GM13976 (cell line): ENCODE data around the gene DLD.

ENCODE experiments used
- DNase-seq: peaks from one replicate; pipeline ENCODE4 v3.0.0; 2012; ENCODE audit warnings: low spot score
- in situ Hi-C: fragments of 300-500 bp; cut with MboI; formaldehyde crosslinking; loops from one replicate; pipeline ENCODE4 v1.12.0; 2022; ENCODE audit warnings: low sequenced_read_pairs, mixed read lengths, inconsistent platforms; ENCODE audit not compliant: unreplicated experiment
- TF ChIP-seq, protein P1 (sequence below): IDR thresholded peaks from 2 replicates; pipeline ENCODE4 v1.5.1; 2012; ENCODE audit warnings: borderline replicate concordance, mild to moderate bottlenecking; ENCODE audit not compliant: insufficient read depth; ENCODE audit errors: extremely low read depth, missing control alignments, control extremely low read depth

Gene DLD

DNA sequence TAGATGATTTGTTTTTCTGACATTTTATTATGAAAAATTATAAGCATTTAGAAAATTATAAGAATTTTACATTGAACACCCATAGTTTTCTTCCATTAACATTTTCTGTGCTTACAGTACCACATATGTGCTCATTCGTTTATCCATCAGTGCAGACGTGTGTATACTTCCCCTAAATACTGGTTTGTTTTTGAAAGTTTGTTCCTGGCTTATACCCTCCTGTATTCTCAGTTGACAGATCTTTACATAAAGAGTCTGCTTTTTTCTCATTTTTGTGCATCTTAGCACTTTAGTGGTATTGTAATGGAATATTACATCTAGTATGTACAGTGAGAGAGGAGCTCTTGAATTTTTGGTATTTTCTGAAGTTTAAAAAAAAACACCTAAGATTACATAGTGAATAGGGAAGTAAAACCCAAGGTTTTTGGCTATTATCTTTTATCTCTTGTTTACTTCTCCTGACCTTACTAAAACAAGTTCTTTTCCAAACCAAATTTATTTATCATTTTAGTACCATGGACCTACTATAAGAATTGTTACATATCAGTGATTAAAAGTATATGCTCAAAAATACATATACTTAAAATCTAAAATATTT lies 8.1 kb downstream of the DLD start:
- no peak for DNase-seq
- in situ Hi-C loops: no loop called here
- TF ChIP-seq, protein P1, sequence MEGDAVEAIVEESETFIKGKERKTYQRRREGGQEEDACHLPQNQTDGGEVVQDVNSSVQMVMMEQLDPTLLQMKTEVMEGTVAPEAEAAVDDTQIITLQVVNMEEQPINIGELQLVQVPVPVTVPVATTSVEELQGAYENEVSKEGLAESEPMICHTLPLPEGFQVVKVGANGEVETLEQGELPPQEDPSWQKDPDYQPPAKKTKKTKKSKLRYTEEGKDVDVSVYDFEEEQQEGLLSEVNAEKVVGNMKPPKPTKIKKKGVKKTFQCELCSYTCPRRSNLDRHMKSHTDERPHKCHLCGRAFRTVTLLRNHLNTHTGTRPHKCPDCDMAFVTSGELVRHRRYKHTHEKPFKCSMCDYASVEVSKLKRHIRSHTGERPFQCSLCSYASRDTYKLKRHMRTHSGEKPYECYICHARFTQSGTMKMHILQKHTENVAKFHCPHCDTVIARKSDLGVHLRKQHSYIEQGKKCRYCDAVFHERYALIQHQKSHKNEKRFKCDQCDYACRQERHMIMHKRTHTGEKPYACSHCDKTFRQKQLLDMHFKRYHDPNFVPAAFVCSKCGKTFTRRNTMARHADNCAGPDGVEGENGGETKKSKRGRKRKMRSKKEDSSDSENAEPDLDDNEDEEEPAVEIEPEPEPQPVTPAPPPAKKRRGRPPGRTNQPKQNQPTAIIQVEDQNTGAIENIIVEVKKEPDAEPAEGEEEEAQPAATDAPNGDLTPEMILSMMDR: no peak

DNA sequence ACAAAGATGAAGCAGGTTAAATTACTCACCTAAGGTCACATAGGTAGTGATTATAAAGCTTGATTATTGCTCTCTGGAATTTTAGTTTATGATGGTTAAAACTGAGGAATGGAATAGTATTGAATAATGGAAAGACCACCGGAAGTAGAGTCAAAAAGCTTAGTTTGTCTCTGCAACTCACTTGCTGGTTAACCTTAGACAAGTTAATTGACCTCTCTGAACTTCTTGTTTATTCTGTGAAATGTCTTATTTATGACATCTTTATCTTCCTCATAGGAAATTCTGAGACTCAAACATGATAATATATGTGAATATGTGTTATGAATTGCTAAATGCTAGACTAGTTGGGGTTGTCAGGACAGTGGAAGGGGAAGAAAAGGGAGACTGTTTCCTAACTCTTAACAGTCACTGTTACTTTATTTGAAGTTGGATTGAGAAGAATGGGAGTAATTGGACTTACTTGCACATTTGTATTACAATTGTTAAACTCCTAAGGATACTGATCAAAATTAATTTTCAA lies 9.6 kb downstream of the DLD start:
- DNase-seq: no peak
- in situ Hi-C loops: no loop called here
- TF ChIP-seq, protein P1: no peak

DNA sequence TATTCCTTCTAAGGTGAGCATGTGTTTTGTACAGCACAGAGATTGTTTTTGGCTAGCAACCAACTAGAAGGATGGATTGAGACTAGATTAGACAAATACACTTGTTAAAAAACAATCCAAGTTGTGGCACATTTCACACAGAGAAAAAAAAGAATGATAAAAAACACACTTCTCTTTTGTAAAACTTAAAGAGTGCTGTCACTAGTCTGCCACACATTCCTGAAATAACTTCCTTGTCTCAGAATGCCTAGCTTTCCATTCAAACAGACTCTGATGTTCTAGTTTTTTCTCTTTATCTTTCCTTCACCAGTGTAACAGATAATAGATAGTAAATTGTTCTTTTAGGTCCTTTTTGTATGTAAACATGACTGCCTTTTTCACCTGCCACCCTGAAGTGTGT lies 11.4 kb downstream of the DLD start:
- no peak for DNase-seq
- in situ Hi-C loops: no loop called here
- TF ChIP-seq, protein P1: no peak

DNA sequence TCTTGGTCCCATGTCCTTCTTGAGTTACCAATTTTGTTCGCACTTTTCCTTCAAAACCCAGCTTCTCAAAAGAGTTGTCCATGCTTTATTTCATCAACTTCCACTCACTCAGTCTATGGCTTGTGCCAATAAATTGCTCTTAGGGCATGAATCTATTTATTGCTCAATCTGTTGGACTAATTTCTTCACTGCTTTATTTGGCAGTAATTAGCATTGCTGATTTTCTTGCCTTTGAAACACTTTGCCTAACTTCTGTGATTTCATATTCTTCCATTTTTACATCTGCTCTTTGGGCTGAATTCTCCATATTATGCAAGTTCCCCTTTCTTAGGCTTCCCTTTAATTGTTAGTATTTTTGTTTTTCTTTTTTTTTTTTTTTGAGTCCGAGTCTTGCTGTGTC lies 16.8 kb downstream of the DLD start:
- in situ Hi-C loops: no loop called here
- DNase-seq: no peak
- TF ChIP-seq, protein P1: no peak

DNA sequence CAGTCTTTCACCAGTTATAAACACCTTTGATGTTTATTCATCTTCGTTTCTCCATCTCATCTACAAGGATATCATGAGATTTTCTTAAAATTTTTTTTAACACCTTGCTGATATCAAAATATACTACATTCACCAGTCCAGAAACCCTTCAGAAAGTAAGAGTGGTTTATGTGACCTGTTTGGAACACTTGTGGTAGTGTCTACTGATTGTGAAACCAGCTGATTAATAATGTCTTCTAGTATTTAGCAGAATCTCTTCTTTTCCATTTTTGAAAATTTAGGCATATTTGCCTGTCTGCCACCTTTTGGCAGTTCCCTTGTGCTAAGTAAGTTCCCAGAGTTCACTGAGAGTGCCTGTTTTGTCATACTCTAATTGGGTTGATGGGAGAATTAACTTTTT lies 18.5 kb downstream of the DLD start:
- no peak for DNase-seq
- in situ Hi-C loops: no loop called here
- TF ChIP-seq, protein P1: no peak

DNA sequence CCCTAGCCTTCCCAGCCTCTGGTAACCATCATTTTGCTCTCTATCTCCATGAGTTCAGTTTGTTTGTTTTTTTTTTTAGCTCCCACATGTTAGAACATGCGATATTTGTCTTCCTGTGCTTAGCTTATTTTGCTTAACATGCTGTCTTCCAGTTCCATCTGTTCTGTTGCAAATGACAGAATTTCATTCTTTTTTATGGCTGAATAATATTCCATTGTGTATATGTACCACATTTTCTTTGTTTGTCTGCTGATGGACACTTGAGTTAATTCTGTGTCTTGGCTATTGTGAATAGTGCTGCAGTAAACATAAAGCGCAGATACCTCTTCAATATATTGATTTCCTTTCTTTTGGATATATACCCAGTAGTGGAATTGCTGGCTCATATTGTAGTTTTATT lies 21.0 kb downstream of the DLD start:
- in situ Hi-C loops: no loop called here

DNA sequence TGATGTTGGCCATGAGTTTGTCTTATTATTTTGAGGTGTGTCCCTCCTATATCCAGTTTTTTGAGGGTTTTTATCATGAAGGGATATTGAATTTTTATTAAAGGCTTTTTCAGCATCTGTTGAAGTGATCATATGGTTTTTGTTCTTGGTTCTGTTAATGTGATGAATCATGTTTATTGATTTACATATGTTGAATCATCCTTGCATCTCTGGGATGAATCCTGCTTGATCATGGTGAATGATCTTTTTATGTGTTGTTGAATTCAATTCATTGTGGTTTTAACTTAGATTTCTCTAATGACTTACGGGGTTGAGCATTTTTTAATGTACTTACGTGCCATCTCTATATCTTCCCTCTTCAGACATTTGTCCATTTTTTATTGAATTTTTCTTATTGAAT lies 22.9 kb downstream of the DLD start:
- no peak for DNase-seq
- TF ChIP-seq, protein P1: no peak
- in situ Hi-C loops: no loop called here

More for the DNA sequence above, 21.0 kb downstream of the DLD start:
- DNase-seq: no peak
- TF ChIP-seq, protein P1: no peak
